Neural cell (in vitro differentiated cells): ENCODE measurements around the gene DOK5. TPM values are rescaled to one million over a fixed set of nuclear protein-coding genes. Genes with fewer than 3 reads are reported as not detected.
"Not testable (repeated sequence)": the region's sequence is repeated elsewhere in the genome, so short reads cannot be mapped to it uniquely, and the experiment has no call there.

Experiments used
- H2AFZ ChIP-seq: fragments of 200-600, 300-800 bp; sonication (generic), shearing (Covaris generic); 2 replicates; pipeline ENCODE4 v1.6.0; 2014; ENCODE audit warnings: low read depth, mild to moderate bottlenecking, antibody characterized with exemption, low read length, moderate library complexity
- H3F3A ChIP-seq: fragments of 200-600 bp; shearing (Covaris generic); 2 replicates; pipeline ENCODE4 v1.6.1; 2016; ENCODE audit warnings: mild to moderate bottlenecking, moderate library complexity, mixed read lengths, antibody characterized with exemption, low read length; ENCODE audit not compliant: insufficient read depth, poor library complexity, severe bottlenecking
- H3K27ac ChIP-seq: fragments of 200-600, 300-800 bp; sonication (generic), shearing (Covaris generic); 2 replicates; pipeline ENCODE4 v1.5.1; 2014; ENCODE audit warnings: mild to moderate bottlenecking, low read length, moderate library complexity
- H3K27me3 ChIP-seq: fragments of 300-800, 200-600 bp; sonication (generic), shearing (Covaris generic); 2 replicates; pipeline ENCODE4 v1.6.0; 2014; ENCODE audit warnings: mild to moderate bottlenecking, low read depth, low read length, moderate library complexity; ENCODE audit not compliant: insufficient read depth
- H3K36me3 ChIP-seq: fragments of 300-800, 200-600 bp; sonication (generic), shearing (Covaris generic); 2 replicates; pipeline ENCODE4 v1.5.1; 2014; ENCODE audit warnings: mild to moderate bottlenecking, antibody characterized with exemption, low read length, moderate library complexity; ENCODE audit not compliant: insufficient read depth
- H3K4me2 ChIP-seq: fragments of 300-800, 200-600 bp; sonication (generic), shearing (Covaris generic); 2 replicates; pipeline ENCODE4 v1.6.0; 2014; ENCODE audit warnings: mild to moderate bottlenecking, low read length
- H3K4me3 ChIP-seq: fragments of 300-800, 200-600 bp; sonication (generic), shearing (Covaris generic); 2 replicates; pipeline ENCODE4 v1.5.1; 2014; ENCODE audit warnings: mild to moderate bottlenecking, low read length, moderate library complexity
- H3K79me2 ChIP-seq: fragments of 200-600 bp; shearing (Covaris generic); replicated peaks from 2 replicates; pipeline ENCODE4 v1.6.0; 2014; ENCODE audit warnings: mild to moderate bottlenecking, low read length, moderate library complexity; ENCODE audit not compliant: insufficient read depth
- H3K9ac ChIP-seq: fragments of 300-800, 200-600 bp; sonication (generic), shearing (Covaris generic); 2 replicates; pipeline ENCODE4 v1.6.1; 2016; ENCODE audit warnings: mild to moderate bottlenecking, low read length, mixed read lengths
- H3K9me2 ChIP-seq: fragments of 200-600 bp; shearing (Covaris generic); 2 replicates; pipeline ENCODE4 v1.6.1; 2016; ENCODE audit warnings: mild to moderate bottlenecking, low read length, mixed read lengths; ENCODE audit not compliant: insufficient read depth
- H3K9me3 ChIP-seq: fragments of 200-600, 300-800 bp; sonication (generic), shearing (Covaris generic); 2 replicates; pipeline ENCODE4 v1.6.1; 2016; ENCODE audit warnings: mild to moderate bottlenecking, mixed run types, low read length, moderate library complexity, mixed read lengths
- H4K20me1 ChIP-seq: fragments of 200-600 bp; shearing (Covaris generic); 2 replicates; pipeline ENCODE4 v1.6.1; 2016; ENCODE audit warnings: mild to moderate bottlenecking, mixed run types; ENCODE audit not compliant: insufficient read depth
- CTCF ChIP-seq: fragments of 450-650 bp; IDR thresholded peaks from 2 replicates; pipeline ENCODE4 v1.5.1; 2014; ENCODE audit warnings: antibody characterized with exemption, mild to moderate bottlenecking, moderate library complexity; ENCODE audit not compliant: poor library complexity, severe bottlenecking
- EP300 ChIP-seq: fragments of 450-650 bp; conservative IDR thresholded peaks from 2 replicates; pipeline ENCODE4 v1.6.1; 2014; ENCODE audit warnings: antibody characterized with exemption, mild to moderate bottlenecking, moderate library complexity; ENCODE audit not compliant: poor library complexity, severe bottlenecking
- EZH2 ChIP-seq: fragments of 200-600, 300-800 bp; shearing (Covaris generic), sonication (generic); IDR thresholded peaks from 2 replicates; pipeline ENCODE4 v1.6.1; 2014; ENCODE audit warnings: antibody characterized with exemption, low read length, borderline replicate concordance, mild to moderate bottlenecking; ENCODE audit not compliant: insufficient read depth, poor library complexity, severe bottlenecking
- MXI1 ChIP-seq: fragments of 450-650 bp; conservative IDR thresholded peaks from 2 replicates; pipeline ENCODE4 v1.6.1; 2014; ENCODE audit warnings: antibody characterized with exemption, mild to moderate bottlenecking; ENCODE audit not compliant: poor library complexity, severe bottlenecking
- POLR2AphosphoS5 ChIP-seq: IDR thresholded peaks from 2 replicates; pipeline ENCODE4 v1.6.1; 2012
- RAD21 ChIP-seq: fragments of 450-650 bp; conservative IDR thresholded peaks from 2 replicates; pipeline ENCODE4 v1.6.1; 2014; ENCODE audit warnings: antibody characterized with exemption, mild to moderate bottlenecking, moderate library complexity
- REST ChIP-seq: IDR thresholded peaks from 2 replicates; pipeline ENCODE4 v1.6.1; 2012; ENCODE audit warnings: borderline replicate concordance
- SMC3 ChIP-seq: fragments of 450-650 bp; conservative IDR thresholded peaks from 2 replicates; pipeline ENCODE4 v1.6.1; 2014; ENCODE audit warnings: antibody characterized with exemption, mild to moderate bottlenecking, moderate library complexity; ENCODE audit not compliant: poor library complexity
- TAF1 ChIP-seq: IDR thresholded peaks from 2 replicates; pipeline ENCODE4 v1.6.1; 2012; ENCODE audit warnings: low read depth
- polyA plus RNA-seq: library from polyadenylated mRNA; depleted of rRNA; stranded (reverse); fragments of >200 nt; gene quantifications from 2 replicates; pipeline ENCODE4 v1.2.3, GENCODE V29; 2014

The DOK5 gene
- polyA plus RNA-seq, 1 donor from 2014 or later: 4.6 TPM

- Histone ChIP-seq H3K4me2 (no peak overlapping the region), H3K27me3 (no peaks in the 10 kb centered on the region), H3F3A (no peaks in the 10 kb centered on the region), H3K27ac (no peak overlapping the region), H3K4me3 (no peak overlapping the region), H2AFZ (no peak overlapping the region), H3K9me3 (no peaks in the 10 kb centered on the region), H4K20me1 (no peaks in the 10 kb centered on the region), H3K36me3 (no peaks in the 10 kb centered on the region), H3K79me2 (no peaks in the 10 kb centered on the region), H3K9ac (no peak overlapping the region), H3K9me2 (no peaks in the 10 kb centered on the region)
- TF ChIP-seq CTCF (no peak), REST (no peak), POLR2AphosphoS5 (no peak), MXI1 (no peak), EZH2 (no peak), TAF1 (no peak), RAD21 (no peak), EP300 (no peak), SMC3 (no peak)
Measured at GRCh38 chr20:54435015-54435414, 40.4 kb upstream of the DOK5 start.

- H3K27me3 ChIP-seq, H3F3A ChIP-seq, H2AFZ ChIP-seq, H3K9me3 ChIP-seq, H3K9ac ChIP-seq, H4K20me1 ChIP-seq, H3K4me3 ChIP-seq, H3K9me2 ChIP-seq, H3K79me2 ChIP-seq, H3K4me2 ChIP-seq, H3K36me3 ChIP-seq, H3K27ac ChIP-seq: not testable (repeated sequence)
Measured at GRCh38 chr20:54436410-54436809, 39.0 kb upstream of the DOK5 start.

- no peak overlapping the region for H3K4me2 ChIP-seq
- H3K27me3 ChIP-seq: no peaks in the 10 kb centered on the region
- no peaks in the 10 kb centered on the region for H3K79me2 ChIP-seq
- no peak overlapping the region for H3K27ac ChIP-seq
- no peaks in the 10 kb centered on the region for H4K20me1 ChIP-seq
- H3K9ac ChIP-seq: no peak overlapping the region
- H3K9me2 ChIP-seq: no peaks in the 10 kb centered on the region
- no peak overlapping the region for H2AFZ ChIP-seq
- H3F3A ChIP-seq: no peaks in the 10 kb centered on the region
- no peak overlapping the region for H3K4me3 ChIP-seq
- H3K36me3 ChIP-seq: no peaks in the 10 kb centered on the region
- no peak for TF ChIP-seq MXI1
- TF ChIP-seq EZH2: no peak
- TF ChIP-seq TAF1: no peak
- no peak for TF ChIP-seq RAD21
- no peak for TF ChIP-seq SMC3
- no peak for TF ChIP-seq CTCF
- no peak for TF ChIP-seq POLR2AphosphoS5
- no peak for TF ChIP-seq REST
- TF ChIP-seq EP300: no peak
- H3K9me3 ChIP-seq: no peaks in the 10 kb centered on the region
Measured at GRCh38 chr20:54438166-54438565, 37.2 kb upstream of the DOK5 start.
